Spleen (tissue), 7 donors: ENCODE results near the gene MELTF.

ENCODE experiments used
- POLR2AphosphoS5 ChIP-seq, 3 donors: sonication (generic); formaldehyde crosslinking; IDR thresholded peaks; one replicate each; pipeline ENCODE4 v1.5.1; 2017; ENCODE audit warnings: antibody characterized with exemption in 3 of 3
- TF ChIP-seq, protein P1 (sequence below), 11 experiments: fragments of 200-600 bp in 7 of 11; fragments of 450-650 bp in 4 of 11; sonication (generic) in 4 of 11; IDR thresholded peaks in 8 of 11; conservative IDR thresholded peaks in 3 of 11; 1 replicate in 7 of 11; 2 replicates in 4 of 11; pipeline versions ENCODE4 v1.4.0 to v1.8.0; 2016 to 2021; ENCODE audit warnings: antibody characterized with exemption in 11 of 11, inconsistent platforms in 4 of 11, mild to moderate bottlenecking in 1 of 11
- donor health status: DM: no; HTN: no; CAD: no; lungs with moderate emphysema.
- donor health status: DM: no; HTN: no; CAD: no.
- donor health status: DM: no; HTN: no; CAD: no.

DNA sequence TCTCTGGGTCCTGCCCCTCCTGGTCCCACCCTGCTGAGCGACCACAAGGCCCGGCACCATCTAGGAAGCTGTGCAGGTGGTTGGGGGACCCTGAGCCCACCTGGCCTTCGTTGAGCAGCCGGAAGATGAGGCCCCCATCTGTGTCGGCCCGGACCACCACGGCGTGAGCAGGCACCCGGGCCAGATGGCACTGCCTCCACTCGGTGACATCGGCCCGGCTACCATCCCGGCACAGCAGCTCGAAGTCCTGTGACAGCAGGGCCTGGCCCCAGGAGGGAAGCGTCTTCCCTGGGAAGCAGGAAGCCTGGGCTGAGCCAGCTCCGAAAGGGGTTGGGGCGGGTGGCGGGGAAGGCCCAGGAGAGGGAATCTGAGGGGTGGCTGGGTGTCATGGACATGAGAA is 12.6 kb downstream of the MELTF start:
- TF ChIP-seq, protein P1, sequence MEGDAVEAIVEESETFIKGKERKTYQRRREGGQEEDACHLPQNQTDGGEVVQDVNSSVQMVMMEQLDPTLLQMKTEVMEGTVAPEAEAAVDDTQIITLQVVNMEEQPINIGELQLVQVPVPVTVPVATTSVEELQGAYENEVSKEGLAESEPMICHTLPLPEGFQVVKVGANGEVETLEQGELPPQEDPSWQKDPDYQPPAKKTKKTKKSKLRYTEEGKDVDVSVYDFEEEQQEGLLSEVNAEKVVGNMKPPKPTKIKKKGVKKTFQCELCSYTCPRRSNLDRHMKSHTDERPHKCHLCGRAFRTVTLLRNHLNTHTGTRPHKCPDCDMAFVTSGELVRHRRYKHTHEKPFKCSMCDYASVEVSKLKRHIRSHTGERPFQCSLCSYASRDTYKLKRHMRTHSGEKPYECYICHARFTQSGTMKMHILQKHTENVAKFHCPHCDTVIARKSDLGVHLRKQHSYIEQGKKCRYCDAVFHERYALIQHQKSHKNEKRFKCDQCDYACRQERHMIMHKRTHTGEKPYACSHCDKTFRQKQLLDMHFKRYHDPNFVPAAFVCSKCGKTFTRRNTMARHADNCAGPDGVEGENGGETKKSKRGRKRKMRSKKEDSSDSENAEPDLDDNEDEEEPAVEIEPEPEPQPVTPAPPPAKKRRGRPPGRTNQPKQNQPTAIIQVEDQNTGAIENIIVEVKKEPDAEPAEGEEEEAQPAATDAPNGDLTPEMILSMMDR (IDR thresholded peaks at IDR 0.05 in 8 of 11, conservative IDR thresholded peaks at IDR 0.05 in 3 of 11): no peak
- no peak for TF ChIP-seq POLR2AphosphoS5 (IDR thresholded peaks at IDR 0.05)
